GM10847 (cell line): ENCODE data around the gene EGFR.

Source experiments
- POLR2A ChIP-seq: IDR thresholded peaks from 2 replicates; pipeline ENCODE4 v1.6.1; 2011; ENCODE audit not compliant: insufficient read length; ENCODE audit errors: extremely low read depth

Gene EGFR

GRCh38 chr7:55233001-55233400 is 214.2 kb downstream of the EGFR start:
- no peak for TF ChIP-seq POLR2A

GRCh38 chr7:55234408-55234807 is 215.6 kb downstream of the EGFR start:
- no peak for TF ChIP-seq POLR2A

GRCh38 chr7:55235115-55235514 is 216.3 kb downstream of the EGFR start:
- no peak for TF ChIP-seq POLR2A

DNA sequence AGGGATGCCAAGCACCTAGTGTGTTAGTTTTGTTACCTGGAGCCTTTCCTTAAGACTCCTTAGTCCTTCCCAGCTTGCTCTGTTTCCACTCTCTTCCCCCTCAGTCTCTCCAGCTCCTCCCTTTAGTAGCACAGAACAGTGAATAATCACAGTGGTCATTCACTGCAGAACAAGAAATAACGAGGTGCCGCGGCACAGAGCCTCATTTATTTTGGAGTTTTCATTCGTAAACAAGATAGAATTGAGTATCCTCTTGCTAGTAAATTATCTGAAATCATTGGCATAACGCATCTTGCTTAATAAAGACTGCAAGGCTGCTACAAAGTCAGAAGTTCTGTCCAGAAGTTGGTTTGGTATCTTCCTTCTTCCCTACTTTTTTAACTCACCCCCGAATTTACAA is 217.0 kb downstream of the EGFR start:
- TF ChIP-seq POLR2A, result no peak

GRCh38 chr7:55236476-55236875 is 217.7 kb downstream of the EGFR start:
- no peak for TF ChIP-seq POLR2A

- TF ChIP-seq POLR2A, result no peak
Observed at GRCh38 chr7:55237156-55237893, 218.5 kb downstream of the EGFR start.

DNA sequence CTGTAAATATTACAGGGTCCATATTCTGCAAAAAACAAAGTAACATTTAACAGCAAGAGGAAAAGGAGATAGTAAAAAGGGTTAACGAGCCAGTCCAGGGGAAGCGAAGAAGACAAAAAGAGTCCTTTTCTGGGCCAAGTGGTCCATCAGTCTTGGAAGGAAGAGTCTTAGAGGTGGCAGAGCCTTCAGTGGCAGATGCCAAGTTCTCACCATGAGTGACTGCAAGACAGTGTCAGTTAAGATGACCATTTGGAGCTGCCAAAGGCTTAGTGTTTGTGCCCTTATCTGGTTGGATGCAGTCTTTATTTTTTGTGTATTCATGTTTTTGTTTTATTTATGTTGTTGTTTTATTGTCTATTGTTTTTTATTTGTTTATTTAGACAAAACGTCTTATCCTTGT is 220.6 kb downstream of the EGFR start:
- no peak for TF ChIP-seq POLR2A

DNA sequence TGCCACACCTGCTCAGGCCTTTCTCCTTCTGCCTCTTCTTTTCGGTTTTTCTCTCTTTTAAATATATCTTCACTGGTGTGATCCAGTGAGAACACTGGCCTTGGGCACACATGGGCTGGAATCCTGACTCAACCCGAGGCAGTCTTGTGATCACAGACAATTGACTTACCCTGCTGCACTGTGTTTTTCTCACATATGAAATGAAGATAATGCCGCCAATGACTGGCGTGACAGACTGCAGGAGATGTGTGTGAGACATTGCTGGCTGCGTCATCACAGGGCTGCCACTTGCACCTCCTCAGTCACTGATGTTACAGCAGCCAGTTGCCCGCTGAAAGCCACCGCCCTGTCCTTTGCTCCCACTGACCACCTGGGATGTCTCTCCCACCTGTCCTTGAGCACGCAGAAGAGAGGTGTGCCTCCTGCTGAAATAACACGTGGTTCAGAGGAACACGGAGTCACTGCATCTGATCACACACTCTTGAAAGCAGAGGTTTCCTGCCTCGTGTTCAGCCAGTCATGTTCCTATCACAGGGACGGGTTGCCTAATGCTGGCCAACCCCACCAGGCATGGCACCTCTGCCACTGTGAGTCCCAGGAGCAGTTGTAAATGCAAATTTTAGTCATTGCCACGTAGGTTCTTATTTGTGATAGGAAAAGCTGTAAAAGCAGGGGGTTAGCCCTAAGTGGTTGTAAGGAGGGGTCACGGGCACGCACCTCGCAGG is 221.8 kb downstream of the EGFR start:
- no peak for TF ChIP-seq POLR2A

- no peak for TF ChIP-seq POLR2A
Observed at GRCh38 chr7:55241958-55242357, 223.1 kb downstream of the EGFR start.

- TF ChIP-seq POLR2A, result no peak
Observed at GRCh38 chr7:55242613-55243012, 223.8 kb downstream of the EGFR start.

GRCh38 chr7:55244006-55244745 is 225.4 kb downstream of the EGFR start:
- TF ChIP-seq POLR2A, result no peak

DNA sequence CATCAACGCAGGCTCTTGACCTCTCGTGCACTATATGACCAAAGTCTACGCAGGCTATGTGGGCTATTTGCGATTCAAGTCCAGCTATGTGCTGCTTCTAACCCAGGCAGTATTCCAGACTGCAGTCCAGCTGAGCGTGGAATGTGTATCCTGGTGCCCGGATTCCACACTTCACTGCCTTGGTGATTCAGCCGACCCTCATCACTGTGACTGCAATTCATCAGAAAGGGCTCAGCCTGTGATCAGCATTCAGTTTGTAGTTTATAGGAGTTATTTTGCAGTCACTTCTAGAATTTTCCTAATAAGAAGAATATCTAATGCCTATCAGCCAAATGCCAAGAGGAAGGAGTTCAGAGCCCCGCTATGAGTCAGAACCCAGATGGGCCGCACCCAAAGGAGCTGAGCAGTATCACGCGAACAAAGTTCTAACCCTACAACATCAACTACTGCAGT is 226.5 kb downstream of the EGFR start:
- TF ChIP-seq POLR2A, result no peak

GRCh38 chr7:55246171-55246570 is 227.4 kb downstream of the EGFR start:
- TF ChIP-seq POLR2A, result no peak

GRCh38 chr7:55247428-55247827 is 228.6 kb downstream of the EGFR start:
- no peak for TF ChIP-seq POLR2A

DNA sequence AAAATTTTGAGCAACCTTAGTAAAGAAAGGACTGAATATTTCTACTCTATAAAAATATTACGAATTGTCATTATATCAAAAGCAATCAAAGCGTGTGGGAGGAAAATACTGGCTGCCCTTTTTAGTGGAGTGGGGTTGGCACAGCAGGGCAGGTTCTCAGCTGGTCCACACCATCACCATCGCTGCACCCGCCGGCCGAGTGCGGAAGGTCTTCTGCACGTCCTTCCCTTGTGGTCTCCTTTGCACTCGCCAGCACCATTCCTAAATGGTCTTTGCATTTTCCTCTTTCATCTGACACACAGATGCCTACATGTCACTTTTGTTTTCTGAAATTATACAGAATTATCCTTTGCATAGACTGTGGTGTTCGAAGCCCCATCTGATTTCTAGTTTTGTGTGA is 229.7 kb downstream of the EGFR start:
- TF ChIP-seq POLR2A, result no peak

DNA sequence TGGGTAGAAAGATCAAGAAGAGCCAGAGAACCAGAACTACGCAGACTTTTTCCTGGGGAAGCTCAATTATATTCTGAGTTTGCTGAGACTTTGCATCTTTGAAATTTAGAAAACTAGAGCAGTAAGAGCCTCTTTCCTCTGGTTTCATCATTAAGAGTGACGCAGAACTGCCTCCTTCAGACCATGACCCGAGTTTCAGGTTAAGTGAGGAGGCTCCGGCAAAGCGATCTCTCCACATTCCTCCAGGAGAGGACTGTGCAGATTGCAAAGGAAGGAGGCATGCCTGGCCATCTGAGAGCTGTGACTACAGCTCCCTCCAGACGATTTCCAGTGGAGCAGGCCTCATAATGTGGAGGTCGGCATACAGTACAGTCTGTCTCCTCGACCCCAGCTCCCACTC is 230.5 kb downstream of the EGFR start:
- no peak for TF ChIP-seq POLR2A
